ENCODE data around the gene FICD. TPM values are rescaled to one million over a fixed set of nuclear protein-coding genes. Genes with fewer than 3 reads are reported as not detected.

The FICD gene
- total RNA-seq, 2 experiments from 2014 or later: 8.4 to 9.0 TPM

- Histone ChIP-seq H3K36me3 (ENCODE audit: insufficient read depth, low read length) (peaks cover 98% of the 10 kb centered on the region), H3K79me2 (ENCODE audit: insufficient read depth, low read depth, low read length) (no peaks in the 10 kb centered on the region)
- POLR2A ChIA-PET: interaction anchor here (0.7 to 2.3 kb wide), 4 partner anchors 9 to 25 kb away, joined by 3 to 13 read pairs (median 5); no protein-coding TSS in a partner anchor
Measured at GRCh38 chr12:108531929-108532848, 17.1 kb downstream of the FICD start.

GRCh38 chr12:108538146-108538545 lies 23.1 kb downstream of the FICD start:
- no peaks in the 10 kb centered on the region for H3K9me2 ChIP-seq (ENCODE audit: insufficient read depth, low read length)
- H4K20me1 ChIP-seq (ENCODE audit: insufficient read depth, low read length): no peaks in the 10 kb centered on the region
- H3K36me3 ChIP-seq (ENCODE audit: insufficient read depth, low read length): peaks cover 90% of the 10 kb centered on the region
- no peak for TF ChIP-seq CTCF (conservative IDR thresholded peaks at IDR 0.05; ENCODE audit: low read length)
- TF ChIP-seq EZH2phosphoT487 (IDR thresholded peaks at IDR 0.05; ENCODE audit: borderline replicate concordance, low read depth, low read length): no peak
- H3K9me3 ChIP-seq (ENCODE audit: low read length): no peaks in the 10 kb centered on the region
- DNase-seq (ENCODE audit: low spot score): no peak
- H3K4me1 ChIP-seq (ENCODE audit: insufficient read depth, low read length, poor library complexity, severe bottlenecking): peaks cover 38% of the 10 kb centered on the region
- POLR2A ChIA-PET: interaction anchor here (0.9 to 1.6 kb wide), 3 partner anchors 11 to 18 kb away, joined by 3 to 10 read pairs (median 4); no protein-coding TSS in a partner anchor
- H3K4me2 ChIP-seq (ENCODE audit: low read length): no peak overlapping the region
- no peak overlapping the region for H3K27ac ChIP-seq (ENCODE audit: low read depth, low read length, poor library complexity, severe bottlenecking)
- intact Hi-C loops (cut with micrococcal nuclease; ENCODE audit: unreplicated experiment): no loop called here
- H3K4me3 ChIP-seq (ENCODE audit: low read depth, low read length, poor library complexity, severe bottlenecking): no peak overlapping the region
- BruUV-seq (replicated peaks): no TSS peak
- CTCF ChIA-PET (ENCODE audit: unreplicated experiment): no interaction called here
- peaks cover 45% of the 10 kb centered on the region for H3K79me2 ChIP-seq (ENCODE audit: insufficient read depth, low read depth, low read length)
- no peak overlapping the region for H2AFZ ChIP-seq (ENCODE audit: low read length)

More at GRCh38 chr12:108531929-108532848, 17.1 kb downstream of the FICD start:
- BruUV-seq (replicated peaks): no TSS peak
- H3K27ac ChIP-seq (ENCODE audit: low read depth, low read length, poor library complexity, severe bottlenecking): no peak overlapping the region
- intact Hi-C loops (cut with micrococcal nuclease; ENCODE audit: unreplicated experiment): no loop called here
- H3K4me2 ChIP-seq (ENCODE audit: low read length): no peak overlapping the region
- no peak overlapping the region for H3K4me3 ChIP-seq (ENCODE audit: low read depth, low read length, poor library complexity, severe bottlenecking)
- H3K9me3 ChIP-seq (ENCODE audit: low read length): no peaks in the 10 kb centered on the region
- no peaks in the 10 kb centered on the region for H4K20me1 ChIP-seq (ENCODE audit: insufficient read depth, low read length)
- no peak for DNase-seq (ENCODE audit: low spot score)
- H3K4me1 ChIP-seq (ENCODE audit: insufficient read depth, low read length, poor library complexity, severe bottlenecking): no peaks in the 10 kb centered on the region
- H2AFZ ChIP-seq (ENCODE audit: low read length): no peak overlapping the region
- CTCF ChIA-PET (ENCODE audit: unreplicated experiment): no interaction called here
- TF ChIP-seq EZH2phosphoT487 (IDR thresholded peaks at IDR 0.05; ENCODE audit: borderline replicate concordance, low read depth, low read length) (no peak), CTCF (conservative IDR thresholded peaks at IDR 0.05; ENCODE audit: low read length) (no peak)
- no peaks in the 10 kb centered on the region for H3K9me2 ChIP-seq (ENCODE audit: insufficient read depth, low read length)
